COLO668 (cell line): ENCODE data around the gene EXD2.
A peak's percentile ranks its signal among the peaks of the same experiment; 100 is the strongest.
"Not testable (repeated sequence)": the region's sequence is repeated elsewhere in the genome, so short reads cannot be mapped to it uniquely, and the experiment has no call there.

ENCODE experiments used
- DNase-seq: peaks from one replicate; lab custom pipeline; 2025; ENCODE audit not compliant: unreplicated experiment; lab: John Stamatoyannopoulos, UW

Gene EXD2

GRCh38 chr14:69191340-69192111 lies at the start of gene EXD2:
TSS of gene EXD2 (plus strand) at chr14:69191498. CDS start at chr14:69209471, 17,973 bp downstream.
- DNase-seq: peak; percentile 98

GRCh38 chr14:69141550-69141949 lies 49.7 kb upstream of the EXD2 start:
- no peak for DNase-seq

GRCh38 chr14:69142101-69142500 lies 49.2 kb upstream of the EXD2 start:
- DNase-seq: no peak

GRCh38 chr14:69149461-69150244 lies 41.6 kb upstream of the EXD2 start:
- no peak for DNase-seq

- peak; percentile 90 for DNase-seq
Measured at GRCh38 chr14:69151458-69152180, 39.7 kb upstream of the EXD2 start.

GRCh38 chr14:69152181-69152901 lies 39.0 kb upstream of the EXD2 start:
- peak; percentile 63 for DNase-seq

GRCh38 chr14:69152902-69153151 lies 38.5 kb upstream of the EXD2 start, which contains the start of gene DCAF5:
TSS of gene DCAF5 (minus strand) at chr14:69153119. CDS start at chr14:69152978, 141 bp downstream.
- no peak for DNase-seq

GRCh38 chr14:69153152-69153872 lies 38.0 kb upstream of the EXD2 start:
- peak; percentile 98 for DNase-seq

GRCh38 chr14:69153873-69154270 lies 37.4 kb upstream of the EXD2 start:
- peak; percentile 52 for DNase-seq

GRCh38 chr14:69154779-69155178 lies 36.5 kb upstream of the EXD2 start:
- no peak for DNase-seq

GRCh38 chr14:69156224-69156623 lies 35.1 kb upstream of the EXD2 start:
- no peak for DNase-seq

- DNase-seq: no peak
Measured at GRCh38 chr14:69161590-69161989, 29.7 kb upstream of the EXD2 start.

- not testable (repeated sequence) for DNase-seq
Measured at GRCh38 chr14:69165787-69166186, 25.5 kb upstream of the EXD2 start.

- no peak for DNase-seq
Measured at GRCh38 chr14:69170839-69171238, 20.5 kb upstream of the EXD2 start.

GRCh38 chr14:69171569-69171968 lies 19.7 kb upstream of the EXD2 start:
- no peak for DNase-seq

GRCh38 chr14:69175130-69175529 lies 16.2 kb upstream of the EXD2 start:
- no peak for DNase-seq

GRCh38 chr14:69181491-69181890 lies 9.8 kb upstream of the EXD2 start:
- DNase-seq: no peak

GRCh38 chr14:69182580-69182979 lies 8.7 kb upstream of the EXD2 start:
- not testable (repeated sequence) for DNase-seq

GRCh38 chr14:69183735-69184134 lies 7.6 kb upstream of the EXD2 start:
- DNase-seq: no peak

- DNase-seq: no peak
Measured at GRCh38 chr14:69190191-69190590, 1.1 kb upstream of the EXD2 start.
